Measurements from ENCODE around the gene SIRT3. TPM values are rescaled to one million over a fixed set of nuclear protein-coding genes. Genes with fewer than 3 reads are reported as not detected.

The SIRT3 gene
- polyA plus RNA-seq, 1 experiment, result 22.2 TPM

DNA sequence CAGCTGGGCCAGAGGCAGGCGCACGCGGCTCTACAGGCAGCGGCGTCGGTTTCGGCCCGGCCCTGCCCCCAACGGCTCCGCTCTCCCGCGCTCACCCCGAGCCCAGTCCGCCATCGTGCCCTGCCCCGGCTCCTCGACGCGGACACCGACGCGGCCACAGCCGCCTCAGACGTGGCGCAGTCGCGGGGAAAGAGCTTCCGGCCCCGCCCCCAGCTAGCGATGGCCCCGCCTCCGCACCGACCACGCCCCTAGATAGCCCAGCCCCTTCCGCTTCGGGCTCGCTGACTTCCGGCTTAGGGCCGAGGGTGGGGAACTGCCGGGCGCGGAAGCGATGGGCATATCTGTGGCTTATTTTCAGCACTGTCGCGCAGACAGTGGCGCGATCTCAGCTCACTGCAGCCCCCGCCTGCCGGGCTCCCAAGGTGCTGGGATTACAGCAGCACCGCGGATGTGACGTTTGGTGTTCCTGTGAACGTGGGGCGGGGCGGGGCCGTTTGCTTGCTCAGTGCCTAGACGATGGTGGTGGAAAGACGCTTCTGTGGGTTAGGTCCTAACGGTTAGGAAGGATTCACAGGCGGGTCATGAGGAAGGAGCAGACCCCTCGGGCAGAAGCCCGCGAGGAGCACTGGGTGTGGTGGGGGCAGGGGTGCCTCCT lies 28.8 kb downstream of the SIRT3 start, which contains the start of the genes BET1L and RIC8A:
Gene BET1L (minus strand): TSS at position 192 of the 655 bp plus-strand sequence. CDS start 78 bp downstream, at position 114.
Gene RIC8A (plus strand): TSS at position 501 of the 655 bp plus-strand sequence. CDS start 1,147 bp downstream, outside the sequence.
- POLR2A ChIA-PET, result no interaction called here
- H3K36me3 ChIP-seq (ENCODE audit: control insufficient read depth, insufficient read depth, low read length), result peaks cover 49% of the 10 kb centered on the region
- TF ChIP-seq, protein P1, sequence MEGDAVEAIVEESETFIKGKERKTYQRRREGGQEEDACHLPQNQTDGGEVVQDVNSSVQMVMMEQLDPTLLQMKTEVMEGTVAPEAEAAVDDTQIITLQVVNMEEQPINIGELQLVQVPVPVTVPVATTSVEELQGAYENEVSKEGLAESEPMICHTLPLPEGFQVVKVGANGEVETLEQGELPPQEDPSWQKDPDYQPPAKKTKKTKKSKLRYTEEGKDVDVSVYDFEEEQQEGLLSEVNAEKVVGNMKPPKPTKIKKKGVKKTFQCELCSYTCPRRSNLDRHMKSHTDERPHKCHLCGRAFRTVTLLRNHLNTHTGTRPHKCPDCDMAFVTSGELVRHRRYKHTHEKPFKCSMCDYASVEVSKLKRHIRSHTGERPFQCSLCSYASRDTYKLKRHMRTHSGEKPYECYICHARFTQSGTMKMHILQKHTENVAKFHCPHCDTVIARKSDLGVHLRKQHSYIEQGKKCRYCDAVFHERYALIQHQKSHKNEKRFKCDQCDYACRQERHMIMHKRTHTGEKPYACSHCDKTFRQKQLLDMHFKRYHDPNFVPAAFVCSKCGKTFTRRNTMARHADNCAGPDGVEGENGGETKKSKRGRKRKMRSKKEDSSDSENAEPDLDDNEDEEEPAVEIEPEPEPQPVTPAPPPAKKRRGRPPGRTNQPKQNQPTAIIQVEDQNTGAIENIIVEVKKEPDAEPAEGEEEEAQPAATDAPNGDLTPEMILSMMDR (IDR thresholded peaks at IDR 0.05; ENCODE audit: insufficient read depth, low read depth, low read length), result no peak
- peak within 1 kb of the TSS; percentile 96 for H3K4me3 ChIP-seq (ENCODE audit: low read depth, low read length)
- CTCF ChIA-PET, result interaction anchor here (0.6 to 1.6 kb wide), 4 partner anchors 27 to 241 kb away, joined by 3 to 6 read pairs (median 4); no protein-coding TSS in a partner anchor
- no peaks in the 10 kb centered on the region for H3K27me3 ChIP-seq (ENCODE audit: control insufficient read depth, insufficient read depth, low read length)
- DNase-seq (ENCODE audit: low read depth), result peak; percentile 90

DNA sequence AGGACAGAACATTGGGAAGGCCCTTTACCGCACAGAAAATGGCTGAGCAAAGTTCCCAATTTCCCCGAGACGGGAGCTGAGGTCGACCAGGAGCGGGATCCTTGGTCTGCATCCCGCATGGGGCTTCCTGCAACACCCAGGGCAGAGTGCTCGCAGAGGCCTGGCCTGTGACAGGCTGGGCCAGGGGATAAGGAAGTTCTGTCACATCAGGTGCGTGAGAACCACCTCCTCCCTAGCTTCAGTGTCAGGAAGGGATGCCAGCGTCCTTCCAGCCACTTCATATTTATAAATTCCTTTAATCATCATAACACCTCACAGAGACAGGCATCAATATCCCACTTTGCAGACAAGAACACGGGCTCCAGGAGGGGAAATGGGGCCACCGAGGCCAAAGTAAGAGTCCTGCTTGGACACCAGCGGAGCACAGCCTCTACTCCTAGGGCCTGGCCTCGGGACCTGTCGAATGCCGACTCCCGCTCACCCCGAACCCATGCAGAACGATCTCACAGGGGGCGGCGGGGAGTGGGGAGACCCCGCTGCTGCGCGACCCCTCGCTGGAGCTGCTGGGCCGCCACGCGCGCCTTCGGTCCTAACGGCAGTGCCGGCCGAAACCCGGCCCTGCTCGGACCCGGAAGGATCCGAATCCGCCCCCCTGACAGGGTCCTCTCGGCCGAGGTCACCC lies 29.5 kb downstream of the SIRT3 start:
- ChIA-PET POLR2A (no interaction called here), CTCF (interaction anchor here (0.6 to 1.6 kb wide), 5 partner anchors 28 to 242 kb away, joined by 3 to 6 read pairs (median 3); no protein-coding TSS in a partner anchor)
- no peaks in the 10 kb centered on the region for H3K27me3 ChIP-seq (ENCODE audit: control insufficient read depth, insufficient read depth, low read length)
- H3K4me3 ChIP-seq (ENCODE audit: low read depth, low read length), result peak overlapping the region; percentile 96
- TF ChIP-seq, protein P1 (IDR thresholded peaks at IDR 0.05; ENCODE audit: insufficient read depth, low read depth, low read length), result no peak
- no peak for DNase-seq (ENCODE audit: low read depth)
- H3K36me3 ChIP-seq (ENCODE audit: control insufficient read depth, insufficient read depth, low read length), result peaks cover 42% of the 10 kb centered on the region

DNA sequence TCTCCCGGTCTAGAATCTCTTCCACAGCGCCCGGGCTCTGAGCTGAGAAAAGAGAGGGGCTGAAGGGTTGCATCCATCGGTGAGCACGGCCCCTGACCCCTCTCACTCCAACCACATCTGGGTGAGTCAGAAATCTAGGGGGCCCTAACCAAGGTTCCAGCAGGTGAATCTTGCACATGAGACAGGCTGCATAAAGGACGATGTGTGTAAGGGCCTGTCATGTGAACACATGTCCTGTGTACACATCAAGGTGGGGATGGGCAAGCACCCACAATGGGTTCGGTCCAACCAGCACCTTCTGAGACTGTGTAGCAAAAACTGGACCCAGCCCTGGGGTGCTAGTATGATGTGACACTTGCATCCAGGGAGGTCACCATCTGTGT lies 30.1 kb downstream of the SIRT3 start:
- Histone ChIP-seq H3K27me3 (ENCODE audit: control insufficient read depth, insufficient read depth, low read length) (no peaks in the 10 kb centered on the region), H3K36me3 (ENCODE audit: control insufficient read depth, insufficient read depth, low read length) (peaks cover 37% of the 10 kb centered on the region), H3K4me3 (ENCODE audit: low read depth, low read length) (peak overlapping the region; percentile 96)
- ChIA-PET POLR2A (no interaction called here), CTCF (interaction anchor here (0.8 to 1.6 kb wide), 2 partner anchors 28 to 190 kb away, joined by 3 read pairs; no protein-coding TSS in a partner anchor)
- TF ChIP-seq, protein P1 (IDR thresholded peaks at IDR 0.05; ENCODE audit: insufficient read depth, low read depth, low read length), result no peak
- DNase-seq (ENCODE audit: low read depth), result no peak

DNA sequence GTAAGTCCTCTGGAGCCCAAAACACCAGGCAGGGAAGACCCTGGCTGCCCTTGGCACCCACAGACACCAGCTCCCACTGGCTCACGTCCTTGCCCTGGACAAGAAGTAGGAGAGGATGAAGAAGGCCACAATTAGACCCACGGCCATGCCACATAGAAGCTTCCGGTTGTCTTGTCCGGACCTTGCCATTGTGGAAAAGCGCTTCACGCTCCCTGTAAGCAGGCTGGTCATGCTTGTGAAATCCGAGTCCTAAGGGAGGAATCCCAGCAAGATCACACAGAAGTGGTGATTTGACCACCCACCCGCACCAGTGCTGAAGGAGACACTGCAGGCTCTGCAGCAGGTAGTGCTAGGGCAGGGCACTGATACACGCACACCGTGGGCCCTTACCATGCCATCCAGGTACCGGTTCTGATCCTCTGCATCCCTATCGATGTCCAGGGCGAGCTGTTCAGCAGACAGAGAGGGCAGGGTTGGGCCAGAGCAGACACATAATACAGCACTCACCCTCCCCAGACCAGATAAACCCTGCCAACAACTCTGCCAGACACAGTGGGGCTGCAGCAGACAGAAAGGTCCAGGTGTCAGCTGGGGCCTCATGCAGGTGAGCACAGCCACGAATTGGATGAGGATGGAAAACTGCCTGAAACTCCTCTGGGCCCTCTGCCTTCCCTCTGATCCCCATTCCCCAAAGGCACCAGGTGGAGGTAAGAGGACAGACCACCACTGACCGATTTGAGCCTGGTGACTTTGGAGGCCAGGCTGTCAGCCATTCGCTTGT lies 30.7 kb downstream of the SIRT3 start:
- ChIA-PET POLR2A (no interaction called here), CTCF (interaction anchor here (1.3 kb wide), 1 partner anchor 104 kb away, joined by 3 read pairs; no protein-coding TSS in a partner anchor)
- no peaks in the 10 kb centered on the region for H3K27me3 ChIP-seq (ENCODE audit: control insufficient read depth, insufficient read depth, low read length)
- H3K4me3 ChIP-seq (ENCODE audit: low read depth, low read length), result peak overlapping the region; percentile 96
- H3K36me3 ChIP-seq (ENCODE audit: control insufficient read depth, insufficient read depth, low read length), result peaks cover 36% of the 10 kb centered on the region
- DNase-seq (ENCODE audit: low read depth), result no peak
- TF ChIP-seq, protein P1 (IDR thresholded peaks at IDR 0.05; ENCODE audit: insufficient read depth, low read depth, low read length), result no peak
